Neutrophil (primary cell): Measurements from ENCODE around the gene TPSG1.

Source experiments
- H3K27ac ChIP-seq: fragments of 200-600 bp; sonication (generic); 2 replicates; pipeline ENCODE4 v1.5.1; 2016; ENCODE audit warnings: mild to moderate bottlenecking, moderate library complexity
- H3K27me3 ChIP-seq: fragments of 200-600 bp; sonication (generic); 2 replicates; pipeline ENCODE4 v1.6.0; 2016; ENCODE audit warnings: mild to moderate bottlenecking
- H3K36me3 ChIP-seq: fragments of 200-600 bp; sonication (generic); 2 replicates; pipeline ENCODE4 v1.5.1; 2017
- H3K4me1 ChIP-seq, 2 experiments: fragments of 200-600 bp in 1 of 2; sonication (generic) in 1 of 2; 1 replicate in 1 of 2; 2 replicates in 1 of 2; pipeline versions ENCODE4 v1.5.1 to v1.6.1; 2013 to 2016; ENCODE audit warnings: low read depth in 1 of 2, low read length in 1 of 2, mild to moderate bottlenecking in 1 of 2, moderate library complexity in 1 of 2; ENCODE audit not compliant: control insufficient read depth in 1 of 2, insufficient read depth in 1 of 2
- H3K4me3 ChIP-seq, 2 experiments: fragments of 200-600 bp in 1 of 2; sonication (generic) in 1 of 2; 1 replicate in 1 of 2; 2 replicates in 1 of 2; pipeline ENCODE4 v1.5.1; 2013 to 2016; ENCODE audit warnings: low read depth in 1 of 2, low read length in 1 of 2, mild to moderate bottlenecking in 1 of 2, moderate library complexity in 1 of 2
- H3K9me3 ChIP-seq: fragments of 200-600 bp; sonication (generic); 2 replicates; pipeline ENCODE4 v1.5.1; 2016
- CTCF ChIP-seq: fragments of 200-600 bp; sonication (generic); IDR thresholded peaks from 2 replicates; pipeline ENCODE4 v1.5.1; 2016; ENCODE audit warnings: antibody characterized with exemption

Gene TPSG1

GRCh38 chr16:1262210-1262845, 37.3 kb upstream of the TPSG1 start:
- no peak overlapping the region for H3K4me3 ChIP-seq
- H3K27me3 ChIP-seq: peaks cover 48% of the 10 kb centered on the region
- TF ChIP-seq CTCF: no peak
- H3K4me1 ChIP-seq: no peaks in the 10 kb centered on the region
- no peaks in the 10 kb centered on the region for H3K36me3 ChIP-seq
- H3K9me3 ChIP-seq: no peaks in the 10 kb centered on the region
- H3K27ac ChIP-seq: no peak overlapping the region

- Histone ChIP-seq H3K36me3 (no peaks in the 10 kb centered on the region), H3K27me3 (peaks cover 48% of the 10 kb centered on the region), H3K4me1 (no peaks in the 10 kb centered on the region), H3K27ac (no peak overlapping the region), H3K4me3 (no peak overlapping the region), H3K9me3 (no peaks in the 10 kb centered on the region)
- TF ChIP-seq CTCF: no peak
Observed at GRCh38 chr16:1261131-1261892, 36.2 kb upstream of the TPSG1 start.

- Histone ChIP-seq H3K4me3 (no peak overlapping the region), H3K27me3 (peaks cover 48% of the 10 kb centered on the region), H3K27ac (no peak overlapping the region), H3K9me3 (no peaks in the 10 kb centered on the region), H3K4me1 (no peaks in the 10 kb centered on the region), H3K36me3 (no peaks in the 10 kb centered on the region)
- no peak for TF ChIP-seq CTCF
Observed at GRCh38 chr16:1260101-1260680, 35.1 kb upstream of the TPSG1 start.

GRCh38 chr16:1259760-1260068, 34.6 kb upstream of the TPSG1 start:
- Histone ChIP-seq H3K27me3 (peaks cover 48% of the 10 kb centered on the region), H3K4me1 (no peaks in the 10 kb centered on the region), H3K27ac (no peak overlapping the region), H3K4me3 (no peak overlapping the region), H3K36me3 (no peaks in the 10 kb centered on the region), H3K9me3 (no peaks in the 10 kb centered on the region)
- TF ChIP-seq CTCF: no peak

- Histone ChIP-seq H3K27me3 (peaks cover 48% of the 10 kb centered on the region), H3K9me3 (no peaks in the 10 kb centered on the region), H3K27ac (no peak overlapping the region), H3K4me3 (no peak overlapping the region), H3K4me1 (no peaks in the 10 kb centered on the region), H3K36me3 (no peaks in the 10 kb centered on the region)
- TF ChIP-seq CTCF: no peak
Observed at GRCh38 chr16:1258906-1259759, 34.1 kb upstream of the TPSG1 start.
